HG03565 (cell line): ENCODE results near the gene SETX.
"Not testable (repeated sequence)": the region's sequence is repeated elsewhere in the genome, so short reads cannot be mapped to it uniquely, and the experiment has no call there.

ENCODE experiments used
- ATAC-seq: cut with Tn5 transposase; IDR thresholded peaks from one replicate; pipeline ENCODE4 v1.9.1; 2021; ENCODE audit warnings: mild to moderate bottlenecking, moderate library complexity; ENCODE audit not compliant: unreplicated experiment

SETX gene

DNA sequence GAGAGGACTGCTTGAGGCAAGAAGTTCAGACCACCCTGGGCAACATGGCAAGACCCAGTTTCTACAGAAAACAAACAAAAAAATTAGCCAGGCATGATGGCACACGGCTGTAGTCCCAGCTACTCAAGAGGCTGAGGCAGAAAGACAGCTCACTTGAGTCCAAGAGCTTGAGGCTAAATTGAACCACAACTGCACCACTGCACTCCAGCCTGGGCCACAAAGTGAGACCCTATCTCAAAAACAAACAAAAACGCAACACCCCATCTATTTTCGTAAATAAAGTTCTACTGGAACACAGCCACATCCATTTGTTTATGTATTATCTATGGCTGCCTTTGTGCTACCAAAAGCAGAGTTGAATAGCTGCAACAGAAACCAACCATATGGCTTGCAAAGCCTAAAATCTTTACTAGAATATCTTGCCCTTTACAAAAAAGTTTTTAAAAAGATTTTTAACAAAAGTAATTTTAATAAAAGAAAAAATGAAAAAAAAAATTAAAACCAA is 67.5 kb downstream of the SETX start:
- no peak for ATAC-seq

DNA sequence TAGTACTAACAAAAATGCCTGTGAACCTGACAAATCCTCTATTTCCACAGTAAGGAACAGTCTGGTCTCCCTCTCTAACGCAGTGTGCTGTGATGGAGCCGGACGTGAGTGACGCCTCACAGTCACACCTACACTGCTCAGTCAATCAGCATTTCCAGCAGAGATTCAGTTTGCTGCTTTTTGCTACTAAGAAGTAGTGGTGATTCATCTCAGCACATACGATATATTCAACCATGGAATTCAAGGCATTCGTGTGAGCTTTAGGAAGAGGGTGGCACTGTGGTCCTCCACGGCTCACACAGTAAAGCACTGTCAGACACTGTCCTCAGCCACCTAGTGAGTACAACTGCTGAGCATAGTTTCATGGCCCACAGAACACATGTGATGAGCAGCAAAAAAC is 70.9 kb downstream of the SETX start:
- no peak for ATAC-seq

DNA sequence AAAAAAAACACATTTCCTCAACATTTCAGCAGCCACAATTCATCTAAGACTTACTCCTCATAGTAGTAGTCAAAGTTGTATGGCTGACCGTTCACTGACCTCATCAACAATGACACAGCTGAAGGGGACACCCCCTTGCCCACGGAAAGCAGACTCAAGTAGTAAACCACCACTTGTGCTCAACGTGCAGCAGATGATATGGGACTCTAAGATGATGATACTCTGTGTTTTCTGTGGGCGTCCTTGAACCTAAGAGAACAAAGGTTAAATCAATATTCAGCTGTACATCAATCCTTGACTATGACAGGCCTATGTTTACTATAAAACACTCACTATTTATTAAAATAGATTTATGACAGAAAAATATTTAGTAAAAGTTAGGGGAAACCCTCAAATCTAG is 71.6 kb downstream of the SETX start:
- no peak for ATAC-seq

DNA sequence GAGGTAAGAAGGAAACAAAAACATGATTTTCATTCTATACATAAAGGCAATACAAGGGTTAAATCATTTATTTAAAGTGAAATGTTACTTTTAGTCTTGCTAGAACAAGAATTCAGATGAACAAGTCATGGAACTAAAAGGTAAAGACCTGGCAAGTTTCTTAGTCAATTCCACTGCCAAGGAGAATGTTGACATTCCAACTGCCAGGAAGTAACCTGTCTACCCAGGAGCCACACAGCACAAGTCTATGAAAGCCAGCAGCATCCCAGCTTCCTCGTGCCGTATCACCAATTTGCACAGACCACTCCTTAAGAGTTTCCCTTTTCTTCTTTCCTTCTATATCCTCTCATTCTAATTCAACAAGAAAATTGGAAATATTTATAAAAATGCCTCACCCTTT is 79.9 kb downstream of the SETX start:
- ATAC-seq = no peak

DNA sequence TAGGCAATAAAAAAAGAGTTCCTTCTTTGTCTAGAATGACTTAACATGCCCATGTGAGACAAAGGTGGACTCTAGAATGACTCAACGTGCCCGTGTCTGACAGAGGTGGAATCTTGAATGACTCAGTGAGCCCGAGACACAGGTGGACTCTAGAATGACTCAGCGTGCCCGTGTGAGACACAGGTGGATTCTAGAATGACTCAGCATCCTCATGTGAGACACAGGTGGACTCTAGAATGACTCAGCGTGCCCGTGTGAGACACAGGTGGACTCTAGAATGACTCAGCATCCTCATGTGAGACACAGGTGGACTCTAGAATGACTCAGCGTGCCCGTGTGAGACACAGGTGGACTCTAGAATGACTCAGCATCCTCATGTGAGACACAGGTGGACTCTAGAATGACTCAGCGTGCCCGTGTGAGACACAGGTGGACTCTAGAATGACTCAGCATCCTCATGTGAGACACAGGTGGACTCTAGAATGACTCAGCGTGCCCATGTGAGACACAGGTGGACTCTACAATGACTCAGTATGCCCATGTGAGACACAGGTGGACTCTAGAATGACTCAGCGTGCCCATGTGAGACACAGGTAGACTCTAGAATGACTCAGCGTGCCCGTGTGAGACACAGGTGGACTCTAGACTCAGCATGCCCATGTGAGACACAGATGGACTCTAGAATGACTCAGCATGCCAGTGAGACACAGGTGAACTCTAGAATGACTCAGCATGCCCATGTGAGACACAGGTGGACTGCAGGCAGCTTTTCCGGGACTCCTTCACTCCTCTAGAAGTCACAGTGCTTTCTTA is 84.9 kb downstream of the SETX start:
- ATAC-seq = not testable (repeated sequence)

DNA sequence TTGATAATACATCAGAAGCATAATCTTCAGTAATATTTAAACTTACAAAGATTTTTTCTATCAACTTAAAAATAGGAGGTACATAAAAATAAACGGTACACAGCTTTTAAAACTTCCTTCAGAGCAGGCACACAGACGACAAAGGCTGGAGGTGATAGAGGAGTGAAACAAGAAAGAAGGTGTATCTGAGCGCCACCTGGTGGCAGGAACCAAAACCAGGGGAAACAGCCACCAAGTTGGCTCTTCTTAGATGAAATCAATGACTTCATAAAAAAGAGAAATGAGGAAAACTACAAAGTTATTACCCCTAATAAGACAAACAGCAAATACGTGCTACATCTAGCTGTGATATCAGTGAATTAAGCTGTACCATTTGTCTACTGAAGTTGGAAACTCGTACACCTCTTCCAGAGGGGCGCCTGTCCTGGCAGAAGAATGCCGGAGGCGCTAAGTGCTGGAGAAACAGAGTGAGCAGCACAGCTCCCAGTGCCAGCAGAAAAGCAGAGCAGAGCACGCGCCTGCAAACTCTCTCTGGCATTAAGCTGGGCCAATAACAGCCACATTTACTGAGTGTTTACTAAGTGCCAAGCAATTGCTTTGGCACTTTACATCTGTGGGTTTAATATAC is 85.9 kb downstream of the SETX start:
- no peak for ATAC-seq

DNA sequence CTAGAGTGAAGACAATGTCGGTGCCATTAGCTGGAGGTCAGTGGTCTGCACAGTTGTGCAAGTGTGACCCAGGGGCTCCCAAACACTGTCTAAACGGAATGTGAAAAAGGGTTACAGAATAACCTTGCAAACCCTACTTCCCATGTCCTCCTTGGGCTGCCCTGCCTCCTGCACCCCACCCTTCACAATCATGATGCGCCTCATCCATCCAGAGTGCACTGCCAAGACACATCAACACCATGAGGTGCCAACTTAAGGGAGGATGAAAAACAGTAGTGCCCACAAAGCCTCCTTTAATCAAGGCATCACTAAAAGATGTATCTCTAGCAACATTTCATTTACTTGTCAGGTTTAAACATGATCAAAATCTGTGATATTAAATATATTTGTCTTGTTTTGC is 87.1 kb downstream of the SETX start:
- no peak for ATAC-seq

DNA sequence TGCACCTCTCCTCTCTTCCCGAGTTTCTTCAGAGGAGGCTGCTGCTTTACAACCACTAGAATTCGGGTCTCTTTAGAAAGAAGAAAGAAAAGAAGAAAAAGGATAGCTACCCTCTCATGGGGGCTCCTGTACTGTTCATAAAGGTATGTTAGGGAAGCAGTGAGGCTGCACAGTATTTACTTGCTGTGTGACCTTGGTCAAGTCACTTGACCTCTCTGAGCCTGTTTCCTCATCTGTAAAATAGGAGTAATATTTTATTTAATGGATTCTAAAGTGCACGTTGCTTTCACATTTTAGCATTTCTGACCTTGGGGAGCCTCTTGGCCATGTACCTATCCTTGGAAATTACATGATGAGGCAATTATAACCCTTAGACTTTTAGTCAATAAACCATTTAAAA is 88.8 kb downstream of the SETX start:
- ATAC-seq = no peak

DNA sequence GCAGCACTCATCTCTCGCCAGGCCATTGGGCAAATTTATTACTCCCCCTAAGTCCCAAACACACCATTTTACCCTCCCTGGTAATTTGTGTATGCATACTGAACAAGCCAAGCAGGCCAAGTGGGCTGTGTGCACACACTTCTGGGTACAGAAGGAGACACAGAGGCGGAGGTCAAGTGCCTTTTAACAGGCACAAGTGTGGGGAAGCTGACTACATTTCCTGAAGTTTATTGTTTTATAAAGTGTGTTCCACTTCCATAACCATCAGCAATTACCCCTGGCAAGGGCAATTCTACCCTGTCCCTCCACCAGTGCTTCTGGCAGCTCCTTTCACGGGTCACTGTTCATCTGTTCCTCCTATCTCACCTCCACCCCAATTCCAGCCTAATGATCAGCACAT is 93.9 kb downstream of the SETX start:
- no peak for ATAC-seq

DNA sequence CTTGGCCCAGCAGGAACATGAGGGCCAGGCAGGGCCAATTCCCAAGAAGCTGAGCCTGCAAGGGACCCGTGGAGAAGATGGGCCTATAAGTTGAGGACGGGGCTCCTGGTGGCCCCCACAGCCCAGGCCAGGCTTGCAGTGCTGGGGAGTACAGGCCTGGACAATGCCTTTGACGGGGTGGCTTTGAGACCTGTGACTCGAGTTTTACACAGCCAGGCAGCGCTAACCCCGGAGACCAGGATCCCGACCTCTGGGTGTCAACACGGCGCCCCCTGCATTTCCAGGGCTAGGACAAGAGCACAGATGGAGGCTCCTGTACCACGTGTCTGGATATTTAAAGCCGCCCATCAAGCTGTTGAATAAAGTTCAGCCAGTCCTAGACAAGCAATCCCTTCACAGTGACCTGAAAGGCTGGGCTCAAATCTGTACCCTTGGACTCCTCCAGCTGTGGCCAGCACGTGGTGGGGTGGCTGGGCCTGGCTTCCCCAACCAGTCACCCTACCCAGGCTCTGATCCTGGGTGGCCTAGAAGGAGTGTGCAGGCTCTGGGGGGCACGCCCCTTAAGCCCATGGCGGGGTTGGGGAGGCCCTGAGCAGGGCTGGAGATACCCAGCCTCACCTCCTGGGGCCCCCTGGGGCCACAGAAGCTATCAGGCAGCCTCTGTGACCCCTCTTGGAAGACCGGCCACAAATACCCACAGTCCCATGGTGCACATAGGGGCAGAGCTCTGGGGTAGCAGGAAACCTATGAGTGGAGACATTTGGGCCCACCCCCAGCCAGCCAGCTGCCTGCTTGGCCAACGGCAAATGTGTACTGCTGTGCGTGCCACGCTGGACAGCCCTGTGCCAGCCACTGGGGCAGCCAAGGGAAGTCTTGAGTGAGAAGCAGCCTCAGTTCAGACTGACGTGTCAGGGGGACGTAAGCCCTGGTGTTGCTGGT is 104.2 kb downstream of the SETX start:
- no peak for ATAC-seq

DNA sequence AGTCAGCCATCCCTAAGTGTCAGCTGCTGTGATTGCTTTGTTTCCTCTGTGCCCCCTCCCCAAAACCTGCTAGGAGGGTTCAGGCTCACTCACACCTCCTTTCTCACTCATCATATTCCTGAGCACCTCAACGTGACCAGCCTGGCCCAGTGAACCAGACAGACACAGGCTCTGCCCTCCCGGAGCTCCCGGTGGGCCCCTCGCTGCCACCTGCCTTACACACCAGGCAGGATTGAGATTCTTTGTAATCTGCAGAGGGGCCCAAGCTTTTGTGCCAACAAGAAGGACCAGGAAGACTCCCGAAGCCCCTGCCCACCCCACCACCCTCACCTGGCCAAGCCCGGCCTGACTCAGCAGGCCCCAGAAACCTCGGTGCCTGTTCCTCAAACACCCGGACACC is 105.1 kb downstream of the SETX start:
- no peak for ATAC-seq

DNA sequence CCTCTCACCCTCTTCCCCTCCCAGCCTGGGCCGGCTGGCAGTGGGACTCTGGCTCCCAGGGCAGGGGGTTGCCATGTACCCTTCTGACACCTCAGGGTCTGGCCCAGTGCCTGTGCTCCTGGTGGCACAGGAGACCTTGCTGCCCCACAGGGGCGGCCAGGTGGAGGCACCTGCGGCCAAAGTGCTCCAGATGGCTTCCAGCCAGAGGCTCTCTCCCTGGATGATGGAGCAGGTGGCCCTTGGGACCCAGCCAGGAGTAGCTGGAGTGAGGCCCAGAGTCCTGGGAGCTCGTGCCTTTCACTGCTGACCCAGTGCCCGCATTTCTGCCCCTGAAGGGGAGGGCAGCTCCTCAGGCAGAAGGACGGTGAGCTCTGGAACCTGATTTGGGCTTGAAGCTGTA is 105.7 kb downstream of the SETX start:
- no peak for ATAC-seq

DNA sequence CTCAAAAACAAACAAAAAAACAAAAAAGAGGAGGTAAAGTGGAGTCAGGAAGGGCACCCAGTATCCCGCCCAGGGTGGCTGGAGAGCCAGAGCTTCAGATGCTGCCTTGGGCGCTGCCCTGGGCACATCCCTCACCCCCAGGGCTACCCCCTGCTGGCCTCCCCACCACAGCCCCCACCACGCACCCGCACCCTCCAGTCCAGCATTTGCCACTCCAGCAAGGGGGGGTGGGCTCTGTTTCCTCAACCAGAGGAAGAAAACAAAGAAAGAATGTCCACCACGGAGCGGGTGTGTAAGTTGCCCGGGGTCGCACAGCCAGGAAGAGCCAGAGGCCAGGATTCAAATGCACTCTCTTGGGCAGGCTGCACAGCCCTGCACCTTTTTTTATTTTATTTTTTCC is 106.8 kb downstream of the SETX start:
- ATAC-seq = no peak

DNA sequence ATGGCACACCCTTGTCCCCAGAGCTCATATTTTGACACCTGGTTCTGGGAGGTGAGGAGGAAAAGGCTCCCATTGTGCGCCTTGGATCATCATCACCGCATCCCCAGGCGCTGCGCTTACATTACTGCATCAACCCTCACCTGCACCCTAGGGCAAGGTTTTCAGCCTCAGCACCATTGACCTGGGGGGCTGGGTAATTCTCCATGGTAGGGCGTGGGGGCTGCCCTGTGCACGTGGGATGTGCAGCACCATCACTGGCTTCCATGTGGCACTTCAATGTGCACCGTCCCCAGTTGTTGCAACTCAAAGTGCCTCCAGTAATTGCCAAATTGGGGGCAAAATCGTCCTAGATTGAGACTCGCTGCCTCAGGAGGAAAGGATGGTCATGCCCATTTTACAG is 109.3 kb downstream of the SETX start:
- no peak for ATAC-seq

DNA sequence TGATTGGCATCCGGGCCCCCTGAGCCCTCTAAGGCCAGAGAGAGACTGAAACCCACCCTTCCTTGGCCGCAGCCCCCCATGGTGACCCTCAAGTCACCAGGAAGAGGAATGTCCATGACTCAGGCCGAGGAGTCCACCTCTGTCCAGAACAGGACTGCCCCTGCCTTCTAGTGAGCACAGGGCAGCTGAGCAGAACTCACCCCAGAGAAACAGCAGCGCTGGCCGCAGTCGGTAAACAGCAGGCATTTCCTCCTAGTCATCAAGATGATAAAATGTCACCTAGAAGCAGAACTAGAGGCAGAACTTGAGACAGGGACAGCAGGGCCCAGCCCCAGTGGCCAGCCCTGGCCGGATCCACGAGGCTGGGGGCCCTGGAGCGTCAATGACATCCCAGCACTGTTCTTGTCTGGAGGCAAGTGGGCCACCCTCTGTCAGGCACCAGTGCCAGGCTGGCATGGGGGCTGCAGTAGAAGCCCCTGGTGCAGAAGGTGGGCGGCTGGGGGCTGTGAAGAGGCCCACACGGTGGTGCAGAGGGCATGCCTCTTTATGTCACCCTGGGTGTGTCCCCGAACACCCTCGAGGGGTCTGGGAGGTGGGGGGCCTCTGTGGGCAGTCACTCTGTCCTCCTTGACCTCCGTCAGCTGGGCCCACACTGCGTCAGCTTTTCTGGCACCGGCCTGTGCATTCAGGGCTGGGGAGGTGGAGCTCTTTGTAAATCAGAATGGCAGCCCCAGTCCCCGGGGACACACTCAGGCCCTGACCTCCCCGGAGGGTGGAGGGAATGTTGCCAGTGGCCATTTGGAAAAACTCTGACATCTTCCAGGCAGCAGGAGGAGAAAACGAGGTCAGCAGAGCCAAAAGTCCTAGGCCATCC is 110.0 kb downstream of the SETX start:
- ATAC-seq = no peak

DNA sequence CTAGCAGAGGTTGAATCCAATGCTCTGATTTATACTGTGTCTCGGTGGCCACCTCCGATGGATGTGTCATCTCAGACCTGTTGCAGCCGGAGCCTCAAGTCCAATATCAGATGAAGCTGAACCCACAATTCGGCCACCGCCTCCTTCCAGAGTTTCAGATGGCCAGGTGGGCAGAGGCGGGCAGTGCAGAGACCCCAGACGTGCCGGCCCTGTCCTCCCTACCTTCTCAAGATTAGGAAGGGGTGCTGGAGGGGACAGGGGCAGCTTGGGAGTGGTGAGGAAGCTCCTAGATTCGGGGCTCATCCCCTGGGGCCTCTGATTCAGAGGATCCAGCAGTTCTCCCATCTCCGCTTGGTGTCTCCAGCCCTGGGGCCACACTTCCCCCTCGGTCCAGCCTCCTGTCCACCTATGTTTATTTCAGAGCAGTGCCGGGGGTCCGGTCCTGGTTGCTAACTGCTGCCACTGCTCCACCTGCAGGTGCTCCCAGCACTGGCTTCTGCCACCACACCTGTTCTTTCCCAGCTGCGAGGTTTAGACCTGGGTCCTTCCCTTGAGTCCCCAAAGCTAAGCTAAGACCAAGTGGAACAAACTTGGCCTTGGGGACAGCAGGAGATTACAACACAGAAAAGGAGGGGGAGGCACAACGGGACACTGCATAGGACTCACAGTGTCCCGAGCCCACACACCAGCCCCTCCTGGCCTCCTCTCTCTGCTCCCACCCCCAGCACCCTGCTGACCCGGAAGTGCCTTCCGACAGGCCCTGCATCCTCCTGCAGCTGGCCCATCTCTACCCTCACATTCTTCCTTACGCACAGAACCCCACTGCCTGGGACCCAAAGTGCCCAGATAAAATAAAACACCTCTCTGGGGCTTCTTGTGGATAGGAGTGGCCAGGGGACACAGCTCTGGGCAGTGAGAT is 111.4 kb downstream of the SETX start:
- ATAC-seq = no peak

DNA sequence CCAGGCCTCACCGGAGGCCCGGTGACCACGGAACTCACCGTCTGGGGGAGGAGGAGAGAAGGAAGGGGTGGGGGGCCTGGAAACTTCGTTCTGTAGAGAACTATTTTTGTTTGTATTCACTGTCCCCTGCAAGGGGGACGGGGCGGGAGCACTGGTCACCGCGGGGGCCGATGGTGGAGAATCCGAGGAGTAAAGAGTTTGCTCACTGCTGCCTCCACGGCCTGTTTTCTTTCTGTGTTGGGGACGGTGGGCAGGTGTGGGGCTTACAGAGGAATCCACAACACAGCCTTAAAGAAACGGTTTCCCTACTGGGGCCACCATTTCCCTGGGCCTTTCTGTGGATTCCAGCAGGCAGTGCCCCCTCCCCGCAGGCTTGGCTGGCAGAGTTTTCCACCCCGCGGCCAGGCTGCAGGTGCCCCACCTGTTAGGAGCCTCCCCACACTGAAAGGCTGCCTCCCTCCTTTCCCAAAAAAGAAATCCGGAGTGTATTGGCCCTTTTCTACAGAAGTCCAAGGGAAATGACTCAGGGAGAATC is 112.1 kb downstream of the SETX start:
- ATAC-seq = no peak

DNA sequence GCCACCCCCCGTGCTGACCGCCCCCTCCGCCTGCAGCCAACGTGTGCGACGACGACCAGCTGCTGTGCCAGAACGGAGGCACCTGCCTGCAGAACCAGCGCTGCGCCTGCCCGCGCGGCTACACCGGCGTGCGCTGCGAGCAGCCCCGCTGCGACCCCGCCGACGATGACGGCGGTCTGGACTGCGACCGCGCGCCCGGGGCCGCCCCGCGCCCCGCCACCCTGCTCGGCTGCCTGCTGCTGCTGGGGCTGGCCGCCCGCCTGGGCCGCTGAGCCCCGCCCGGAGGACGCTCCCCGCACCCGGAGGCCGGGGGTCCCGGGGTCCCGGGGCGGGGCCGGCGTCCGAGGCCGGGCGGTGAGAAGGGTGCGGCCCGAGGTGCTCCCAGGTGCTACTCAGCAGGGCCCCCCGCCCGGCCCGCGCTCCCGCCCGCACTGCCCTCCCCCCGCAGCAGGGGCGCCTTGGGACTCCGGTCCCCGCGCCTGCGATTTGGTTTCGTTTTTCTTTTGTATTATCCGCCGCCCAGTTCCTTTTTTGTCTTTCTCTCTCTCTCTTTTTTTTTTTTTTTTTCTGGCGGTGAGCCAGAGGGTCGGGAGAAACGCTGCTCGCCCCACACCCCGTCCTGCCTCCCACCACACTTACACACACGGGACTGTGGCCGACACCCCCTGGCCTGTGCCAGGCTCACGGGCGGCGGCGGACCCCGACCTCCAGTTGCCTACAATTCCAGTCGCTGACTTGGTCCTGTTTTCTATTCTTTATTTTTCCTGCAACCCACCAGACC is 112.8 kb downstream of the SETX start:
- ATAC-seq = no peak
